Prostate gland (tissue), 2 donors: ENCODE measurements around the gene SLC12A8.

Experiments
- POLR2A ChIP-seq: fragments of 450-650 bp; IDR thresholded peaks from one replicate; pipeline ENCODE4 v1.6.1; 2016; ENCODE audit warnings: antibody characterized with exemption, mild to moderate bottlenecking
- POLR2AphosphoS5 ChIP-seq: sonication (generic); formaldehyde crosslinking; IDR thresholded peaks from one replicate; pipeline ENCODE4 v1.6.1; 2017; ENCODE audit warnings: antibody characterized with exemption
- TF ChIP-seq, protein P1 (sequence below), 4 experiments: fragments of 200-600 bp in 2 of 4; fragments of 450-650 bp in 2 of 4; sonication (generic) in 2 of 4; IDR thresholded peaks; 1 replicate in 3 of 4; 2 replicates in 1 of 4; pipeline ENCODE4 v1.5.1; 2016 to 2019; ENCODE audit warnings: antibody characterized with exemption in 4 of 4, mild to moderate bottlenecking in 2 of 4, moderate library complexity in 2 of 4

- TF ChIP-seq POLR2A = no peak
- TF ChIP-seq, protein P1, sequence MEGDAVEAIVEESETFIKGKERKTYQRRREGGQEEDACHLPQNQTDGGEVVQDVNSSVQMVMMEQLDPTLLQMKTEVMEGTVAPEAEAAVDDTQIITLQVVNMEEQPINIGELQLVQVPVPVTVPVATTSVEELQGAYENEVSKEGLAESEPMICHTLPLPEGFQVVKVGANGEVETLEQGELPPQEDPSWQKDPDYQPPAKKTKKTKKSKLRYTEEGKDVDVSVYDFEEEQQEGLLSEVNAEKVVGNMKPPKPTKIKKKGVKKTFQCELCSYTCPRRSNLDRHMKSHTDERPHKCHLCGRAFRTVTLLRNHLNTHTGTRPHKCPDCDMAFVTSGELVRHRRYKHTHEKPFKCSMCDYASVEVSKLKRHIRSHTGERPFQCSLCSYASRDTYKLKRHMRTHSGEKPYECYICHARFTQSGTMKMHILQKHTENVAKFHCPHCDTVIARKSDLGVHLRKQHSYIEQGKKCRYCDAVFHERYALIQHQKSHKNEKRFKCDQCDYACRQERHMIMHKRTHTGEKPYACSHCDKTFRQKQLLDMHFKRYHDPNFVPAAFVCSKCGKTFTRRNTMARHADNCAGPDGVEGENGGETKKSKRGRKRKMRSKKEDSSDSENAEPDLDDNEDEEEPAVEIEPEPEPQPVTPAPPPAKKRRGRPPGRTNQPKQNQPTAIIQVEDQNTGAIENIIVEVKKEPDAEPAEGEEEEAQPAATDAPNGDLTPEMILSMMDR (IDR thresholded peaks at IDR 0.05) = no peak
- no peak for TF ChIP-seq POLR2AphosphoS5
These were observed 49.6 kb upstream of the SLC12A8 start for GRCh38 chr3:125262161-125262560.
